ENCODE results near the gene PACRG. TPM values are rescaled to one million over a fixed set of nuclear protein-coding genes. Genes with fewer than 3 reads are reported as not detected.

PACRG gene
- total RNA-seq, 2 experiments from 2014 or later: not detected

DNA sequence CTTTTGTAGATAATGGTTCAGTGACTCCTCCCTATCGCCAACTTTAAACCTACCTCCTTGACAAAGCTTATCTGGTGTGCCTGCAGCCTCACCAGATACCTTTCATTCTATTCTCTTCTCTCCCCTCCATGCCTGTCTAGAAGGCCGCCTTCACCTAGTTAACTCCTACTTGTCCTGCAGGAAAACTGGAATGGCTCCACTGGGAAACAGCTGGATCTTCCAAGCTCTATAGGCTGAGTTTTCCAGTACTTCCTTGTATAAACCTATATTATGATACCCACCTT, 6.4 kb upstream of the PACRG start:
- TF ChIP-seq EZH2phosphoT487 (IDR thresholded peaks at IDR 0.05; ENCODE audit: borderline replicate concordance, low read depth, low read length) (no peak), CTCF (conservative IDR thresholded peaks at IDR 0.05; ENCODE audit: low read length) (no peak)
- BruUV-seq (replicated peaks): no TSS peak
- intact Hi-C loops (cut with micrococcal nuclease; ENCODE audit: unreplicated experiment): no loop called here
- Histone ChIP-seq H3K9me2 (ENCODE audit: insufficient read depth, low read length) (no peaks in the 10 kb centered on the region), H3K4me2 (ENCODE audit: low read length) (no peak overlapping the region), H3K36me3 (ENCODE audit: insufficient read depth, low read length) (no peaks in the 10 kb centered on the region), H3K27ac (ENCODE audit: low read depth, low read length, poor library complexity, severe bottlenecking) (no peak overlapping the region), H4K20me1 (ENCODE audit: insufficient read depth, low read length) (no peaks in the 10 kb centered on the region), H2AFZ (ENCODE audit: low read length) (no peak overlapping the region), H3K9me3 (ENCODE audit: low read length) (no peaks in the 10 kb centered on the region), H3K79me2 (ENCODE audit: insufficient read depth, low read depth, low read length) (no peaks in the 10 kb centered on the region), H3K4me1 (ENCODE audit: insufficient read depth, low read length, poor library complexity, severe bottlenecking) (no peaks in the 10 kb centered on the region), H3K4me3 (ENCODE audit: low read depth, low read length, poor library complexity, severe bottlenecking) (no peak overlapping the region)
- POLR2A ChIA-PET: no interaction called here
- CTCF ChIA-PET (ENCODE audit: unreplicated experiment): no interaction called here
- DNase-seq (ENCODE audit: low spot score): no peak

DNA sequence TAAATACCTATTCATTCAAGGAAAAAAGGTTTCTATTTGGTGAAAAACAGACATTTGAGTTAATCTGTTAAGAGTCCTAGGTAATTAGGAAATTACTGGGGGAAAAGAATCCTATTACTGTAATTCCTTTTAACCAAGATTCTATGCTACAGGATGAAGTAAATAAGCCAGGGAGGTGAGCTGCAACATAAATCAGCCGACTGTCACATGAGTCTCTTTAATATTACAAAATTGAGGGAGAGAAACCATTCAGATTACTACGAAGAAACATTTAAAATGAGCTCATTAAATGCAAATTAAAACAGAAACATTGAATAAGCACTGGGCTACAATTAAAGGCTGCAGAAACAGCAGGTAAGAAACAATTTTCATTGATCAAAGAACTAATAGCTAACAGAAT, 5.5 kb upstream of the PACRG start:
- Histone ChIP-seq H3K9me2 (ENCODE audit: insufficient read depth, low read length) (no peaks in the 10 kb centered on the region), H3K9me3 (ENCODE audit: low read length) (no peaks in the 10 kb centered on the region), H3K79me2 (ENCODE audit: insufficient read depth, low read depth, low read length) (no peaks in the 10 kb centered on the region), H3K36me3 (ENCODE audit: insufficient read depth, low read length) (no peaks in the 10 kb centered on the region), H3K27ac (ENCODE audit: low read depth, low read length, poor library complexity, severe bottlenecking) (no peak overlapping the region), H3K4me3 (ENCODE audit: low read depth, low read length, poor library complexity, severe bottlenecking) (no peak overlapping the region), H2AFZ (ENCODE audit: low read length) (no peak overlapping the region), H3K4me1 (ENCODE audit: insufficient read depth, low read length, poor library complexity, severe bottlenecking) (peaks cover 4% of the 10 kb centered on the region), H3K4me2 (ENCODE audit: low read length) (no peak overlapping the region), H4K20me1 (ENCODE audit: insufficient read depth, low read length) (no peaks in the 10 kb centered on the region)
- BruUV-seq (replicated peaks): no TSS peak
- TF ChIP-seq EZH2phosphoT487 (IDR thresholded peaks at IDR 0.05; ENCODE audit: borderline replicate concordance, low read depth, low read length): no peak
- no peak for TF ChIP-seq CTCF (conservative IDR thresholded peaks at IDR 0.05; ENCODE audit: low read length)
- POLR2A ChIA-PET: interaction anchor here (0.7 to 1.0 kb wide), 2 partner anchors 12 to 1488 kb away, joined by 3 read pairs; no protein-coding TSS in a partner anchor
- no peak for DNase-seq (ENCODE audit: low spot score)
- intact Hi-C loops (cut with micrococcal nuclease; ENCODE audit: unreplicated experiment): no loop called here
- CTCF ChIA-PET (ENCODE audit: unreplicated experiment): no interaction called here

DNA sequence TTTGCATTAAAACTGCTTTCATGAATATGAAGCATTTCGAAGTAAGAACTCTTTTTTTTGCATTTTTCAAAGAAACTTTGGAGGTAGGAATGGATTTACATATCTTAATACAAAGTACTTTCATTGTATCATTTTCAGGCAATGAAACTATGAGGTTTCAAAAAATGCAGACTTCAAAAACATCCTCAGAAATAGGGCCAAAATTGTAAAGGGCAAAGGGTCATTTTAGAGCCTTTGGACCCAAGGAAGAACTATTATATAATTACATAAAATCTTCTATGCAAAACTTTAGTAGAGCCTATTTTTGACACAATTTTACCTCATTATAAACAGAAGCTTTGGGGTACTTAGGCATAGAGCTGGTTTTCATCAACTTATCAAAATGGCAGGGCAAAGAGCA, 5.1 kb upstream of the PACRG start:
- TF ChIP-seq CTCF (conservative IDR thresholded peaks at IDR 0.05; ENCODE audit: low read length) (no peak), EZH2phosphoT487 (IDR thresholded peaks at IDR 0.05; ENCODE audit: borderline replicate concordance, low read depth, low read length) (no peak)
- Histone ChIP-seq H4K20me1 (ENCODE audit: insufficient read depth, low read length) (no peaks in the 10 kb centered on the region), H3K79me2 (ENCODE audit: insufficient read depth, low read depth, low read length) (no peaks in the 10 kb centered on the region), H2AFZ (ENCODE audit: low read length) (no peak overlapping the region), H3K36me3 (ENCODE audit: insufficient read depth, low read length) (no peaks in the 10 kb centered on the region), H3K4me2 (ENCODE audit: low read length) (no peak overlapping the region), H3K4me3 (ENCODE audit: low read depth, low read length, poor library complexity, severe bottlenecking) (no peak overlapping the region), H3K9me2 (ENCODE audit: insufficient read depth, low read length) (no peaks in the 10 kb centered on the region), H3K9me3 (ENCODE audit: low read length) (no peaks in the 10 kb centered on the region), H3K4me1 (ENCODE audit: insufficient read depth, low read length, poor library complexity, severe bottlenecking) (peaks cover 4% of the 10 kb centered on the region), H3K27ac (ENCODE audit: low read depth, low read length, poor library complexity, severe bottlenecking) (no peak overlapping the region)
- DNase-seq (ENCODE audit: low spot score): no peak
- ChIA-PET CTCF (ENCODE audit: unreplicated experiment) (no interaction called here), POLR2A (interaction anchor here (0.7 to 1.0 kb wide), 2 partner anchors 12 to 1487 kb away, joined by 3 read pairs; no protein-coding TSS in a partner anchor)
- intact Hi-C loops (cut with micrococcal nuclease; ENCODE audit: unreplicated experiment): no loop called here
- BruUV-seq (replicated peaks): no TSS peak

Measured in OCI-LY7 (cell line).